Transverse colon (tissue), 4 donors: Measurements from ENCODE around the gene MYDGF. TPM values are rescaled to one million over a fixed set of nuclear protein-coding genes. Genes with fewer than 3 reads are reported as not detected.

Source experiments
- DNase-seq: peaks from one replicate; pipeline ENCODE4 v3.0.0-alpha.2; 2019
- H3K27ac ChIP-seq, 4 donors: fragments of 200-600 bp; sonication (generic); 2 replicates each; pipeline ENCODE4 v1.5.1; 2016 to 2018; ENCODE audit warnings: inconsistent platforms in 4 of 4
- H3K27me3 ChIP-seq: fragments of 200-600 bp; sonication (generic); 2 replicates; pipeline ENCODE4 v1.5.1; 2017; ENCODE audit warnings: inconsistent platforms
- H3K36me3 ChIP-seq, 4 donors: fragments of 200-600 bp; sonication (generic); 2 replicates each; pipeline ENCODE4 v1.5.1; 2017 to 2019; ENCODE audit warnings: inconsistent platforms in 4 of 4
- H3K4me1 ChIP-seq, 4 donors: fragments of 200-600 bp; sonication (generic); 2 replicates each; pipeline ENCODE4 v1.5.1; 2017 to 2020; ENCODE audit warnings: inconsistent platforms in 4 of 4
- H3K4me3 ChIP-seq, 4 donors: fragments of 200-600 bp; sonication (generic); 1 replicate in 1 of 4; 2 replicates in 3 of 4; pipeline versions ENCODE4 v1.5.1 to v1.6.1; 2017 to 2019; ENCODE audit warnings: inconsistent platforms in 4 of 4
- H3K9me3 ChIP-seq, 2 donors: fragments of 200-600 bp; sonication (generic); 2 replicates each; pipeline ENCODE4 v1.5.1; 2017 to 2019; ENCODE audit warnings: inconsistent platforms in 2 of 2
- CTCF ChIP-seq, 5 experiments: fragments of 200-600 bp in 3 of 5; fragments of 450-650 bp in 2 of 5; sonication (generic) in 3 of 5; IDR thresholded peaks; 1 replicate in 2 of 5; 2 replicates in 3 of 5; pipeline ENCODE4 v1.5.1; 2016 to 2017; ENCODE audit warnings: antibody characterized with exemption in 5 of 5, inconsistent platforms in 3 of 5, mild to moderate bottlenecking in 2 of 5, moderate library complexity in 1 of 5
- EP300 ChIP-seq: sonication (generic); formaldehyde crosslinking; IDR thresholded peaks from one replicate; pipeline ENCODE4 v1.6.1; 2017; ENCODE audit warnings: antibody characterized with exemption, low read depth
- POLR2A ChIP-seq: fragments of 450-650 bp; IDR thresholded peaks from one replicate; pipeline ENCODE4 v1.6.1; 2016; ENCODE audit warnings: antibody characterized with exemption, mild to moderate bottlenecking, moderate library complexity
- POLR2AphosphoS5 ChIP-seq, 3 donors: sonication (generic); formaldehyde crosslinking; IDR thresholded peaks; one replicate each; pipeline ENCODE4 v1.6.1; 2016; ENCODE audit warnings: antibody characterized with exemption in 3 of 3
- WGBS, 2 donors: methylation state at CpG; one replicate each; pipeline ENCODE4 v1.1.5; 2018; ENCODE audit warnings: low coverage in 1 of 2; 5-methylcytosine and 5-hydroxymethylcytosine counted together
- in situ Hi-C, 4 donors: fragments of 200-750 bp; cut with MboI; loops; one replicate each; pipeline versions ENCODE4 v1.15.0 to v1.15.1; 2017; ENCODE audit warnings: low sequenced_read_pairs in 3 of 4, low pct_ligation_motif_present in 1 of 4, low pct_unique_long_range_greater_than_20kb in 1 of 4
- intact Hi-C: fragments of 100-400 bp; cut with DNase I; formaldehyde crosslinking; loops from one replicate; pipeline ENCODE4 v1.15.1; 2023; ENCODE audit warnings: low total_unique reads
- total RNA-seq, 4 donors: library from RNA; depleted of rRNA; stranded (reverse); fragments of >200 nt; gene quantifications; one replicate each; pipeline ENCODE4 v1.1.0, GENCODE V29; 2016

MYDGF gene
- total RNA-seq, 4 donors from 2014 or later: 3.6 to 44.5 (median 22.0) TPM

GRCh38 chr19:4711211-4711610, 41.1 kb upstream of the MYDGF start:
- Histone ChIP-seq H3K36me3 (peaks cover 0 to 19% (median 12%) of the 10 kb centered on the region in 4 donors), H3K9me3 (no peaks in the 10 kb centered on the region), H3K4me1 (peaks cover 0 to 29% (median 21%) of the 10 kb centered on the region in 4 donors), H3K27ac (no peak overlapping the region), H3K4me3 (no peak overlapping the region), H3K27me3 (no peaks in the 10 kb centered on the region)
- in situ Hi-C loops: no loop called here
- 95% methylated on average over 8 of the region's 8 CpGs; no CpG with 5 or more reads in 1 of the 2 donors for WGBS, 2 donors
- intact Hi-C loops: no loop called here
- no peak for DNase-seq
- TF ChIP-seq CTCF (IDR thresholded peaks at IDR 0.05) (no peak), POLR2A (no peak), EP300 (no peak), POLR2AphosphoS5 (IDR thresholded peaks at IDR 0.05) (no peak)

- TF ChIP-seq EP300 (no peak), POLR2AphosphoS5 (IDR thresholded peaks at IDR 0.05) (no peak), POLR2A (no peak), CTCF (IDR thresholded peaks at IDR 0.05) (no peak)
- intact Hi-C loops: no loop called here
- no peaks in the 10 kb centered on the region for H3K27me3 ChIP-seq
- 93% methylated on average over 16 of the region's 16 CpGs; no CpG with 5 or more reads in 1 of the 2 donors for WGBS, 2 donors
- in situ Hi-C loops: no loop called here
- peaks cover 0 to 16% (median 7%) of the 10 kb centered on the region in 4 donors for H3K36me3 ChIP-seq
- H3K27ac ChIP-seq: peak overlapping the region in 1 of 4 donors; percentile 69
- DNase-seq: no peak
- H3K4me3 ChIP-seq: no peak overlapping the region
- no peaks in the 10 kb centered on the region for H3K9me3 ChIP-seq
- peaks cover 0 to 29% (median 27%) of the 10 kb centered on the region in 4 donors for H3K4me1 ChIP-seq
Observed at GRCh38 chr19:4710281-4710600, 40.1 kb upstream of the MYDGF start.

GRCh38 chr19:4709440-4710280, 39.5 kb upstream of the MYDGF start:
- Histone ChIP-seq H3K4me1 (peaks cover 0 to 32% (median 27%) of the 10 kb centered on the region in 4 donors), H3K27ac (peak overlapping the region in 2 of 4 donors; percentile 69 to 76), H3K9me3 (no peaks in the 10 kb centered on the region), H3K36me3 (peaks cover 0 to 14% (median 7%) of the 10 kb centered on the region in 4 donors), H3K4me3 (no peak overlapping the region), H3K27me3 (no peaks in the 10 kb centered on the region)
- 59 to 88% methylated on average over 3 to 20 of the region's 20 CpGs for WGBS, 2 donors
- intact Hi-C loops (no loop called here), in situ Hi-C loops (no loop called here)
- DNase-seq: no peak
- TF ChIP-seq CTCF (IDR thresholded peaks at IDR 0.05): no peak
- TF ChIP-seq EP300: no peak
- TF ChIP-seq POLR2A: no peak
- TF ChIP-seq POLR2AphosphoS5 (IDR thresholded peaks at IDR 0.05): no peak

- Histone ChIP-seq H3K36me3 (peaks cover 0 to 28% (median 11%) of the 10 kb centered on the region in 4 donors), H3K27me3 (no peaks in the 10 kb centered on the region), H3K27ac (peak overlapping the region; percentile 50 to 76 (median 70)), H3K9me3 (no peaks in the 10 kb centered on the region), H3K4me3 (no peak overlapping the region), H3K4me1 (peaks cover 0 to 20% (median 16%) of the 10 kb centered on the region in 4 donors)
- TF ChIP-seq EP300 (no peak), POLR2A (no peak), CTCF (IDR thresholded peaks at IDR 0.05) (no peak), POLR2AphosphoS5 (IDR thresholded peaks at IDR 0.05) (peak in 1 of 3 donors; percentile 12)
- intact Hi-C loops: no loop called here
- in situ Hi-C loops: no loop called here
- WGBS, 2 donors: 87 to 89% methylated on average over 6 to 10 of the region's 10 CpGs
- DNase-seq: peak; percentile 36
Observed at GRCh38 chr19:4707956-4708650, 38.0 kb upstream of the MYDGF start.
